ENCODE results near the gene RASL10A. TPM values are rescaled to one million over a fixed set of nuclear protein-coding genes. Genes with fewer than 3 reads are reported as not detected.

RASL10A gene
- total RNA-seq, 2 experiments from 2014 or later = 2.7 to 23.7 TPM

GRCh38 chr22:29316141-29316828 is 788 bp upstream of the RASL10A start:
- Histone ChIP-seq H3K36me3 (ENCODE audit: insufficient read depth, low read length) (peaks cover 41% of the 10 kb centered on the region), H3K4me2 (ENCODE audit: low read length) (no peak overlapping the region), H4K20me1 (ENCODE audit: insufficient read depth, low read length) (no peaks in the 10 kb centered on the region), H2AFZ (ENCODE audit: low read length) (no peak overlapping the region), H3K4me1 (ENCODE audit: insufficient read depth, low read length, poor library complexity, severe bottlenecking) (peaks cover 4% of the 10 kb centered on the region), H3K79me2 (ENCODE audit: insufficient read depth, low read depth, low read length) (no peaks in the 10 kb centered on the region), H3K9me3 (ENCODE audit: low read length) (no peaks in the 10 kb centered on the region), H3K9me2 (ENCODE audit: insufficient read depth, low read length) (no peaks in the 10 kb centered on the region), H3K27ac (ENCODE audit: low read depth, low read length, poor library complexity, severe bottlenecking) (no peak overlapping the region), H3K4me3 (ENCODE audit: low read depth, low read length, poor library complexity, severe bottlenecking) (no peak overlapping the region)
- POLR2A ChIA-PET = interaction anchor here (0.7 kb wide), 1 partner anchor 681 kb away, joined by 3 read pairs; no protein-coding TSS in a partner anchor
- intact Hi-C loops (cut with micrococcal nuclease; ENCODE audit: unreplicated experiment) = no loop called here
- CTCF ChIA-PET (ENCODE audit: unreplicated experiment) = interaction anchor here (0.5 kb wide), 1 partner anchor 363 kb away, joined by 3 read pairs; no protein-coding TSS in a partner anchor
- no TSS peak for BruUV-seq (replicated peaks)
- DNase-seq (ENCODE audit: low spot score) = no peak
- TF ChIP-seq CTCF (conservative IDR thresholded peaks at IDR 0.05; ENCODE audit: low read length) (no peak), EZH2phosphoT487 (IDR thresholded peaks at IDR 0.05; ENCODE audit: borderline replicate concordance, low read depth, low read length) (no peak)

- peaks cover 29% of the 10 kb centered on the region for H3K36me3 ChIP-seq (ENCODE audit: insufficient read depth, low read length)
- H3K9me3 ChIP-seq (ENCODE audit: low read length) = no peaks in the 10 kb centered on the region
- no peaks in the 10 kb centered on the region for H3K79me2 ChIP-seq (ENCODE audit: insufficient read depth, low read depth, low read length)
- no peak for TF ChIP-seq CTCF (conservative IDR thresholded peaks at IDR 0.05; ENCODE audit: low read length)
- no peak for TF ChIP-seq EZH2phosphoT487 (IDR thresholded peaks at IDR 0.05; ENCODE audit: borderline replicate concordance, low read depth, low read length)
- no peak overlapping the region for H3K4me2 ChIP-seq (ENCODE audit: low read length)
- no peak overlapping the region for H2AFZ ChIP-seq (ENCODE audit: low read length)
- ChIA-PET CTCF (ENCODE audit: unreplicated experiment) (no interaction called here), POLR2A (no interaction called here)
- DNase-seq (ENCODE audit: low spot score) = no peak
- intact Hi-C loops (cut with micrococcal nuclease; ENCODE audit: unreplicated experiment) = no loop called here
- no TSS peak for BruUV-seq (replicated peaks)
- no peak overlapping the region for H3K27ac ChIP-seq (ENCODE audit: low read depth, low read length, poor library complexity, severe bottlenecking)
- no peak overlapping the region for H3K4me3 ChIP-seq (ENCODE audit: low read depth, low read length, poor library complexity, severe bottlenecking)
- no peaks in the 10 kb centered on the region for H3K9me2 ChIP-seq (ENCODE audit: insufficient read depth, low read length)
- H3K4me1 ChIP-seq (ENCODE audit: insufficient read depth, low read length, poor library complexity, severe bottlenecking) = no peaks in the 10 kb centered on the region
- H4K20me1 ChIP-seq (ENCODE audit: insufficient read depth, low read length) = no peaks in the 10 kb centered on the region
These were observed 786 bp downstream of the RASL10A start for GRCh38 chr22:29314537-29315285.
